Stimulated activated memory B cell treated with anti-CD40 and anti-IgM and Interleukin-4, amounts not matched to agents 10 μg/mL and 1 μg/mL and 100 μg/mL, for 72 hours (primary cell): ENCODE measurements around the gene PTPN12.
A peak's percentile ranks its signal among the peaks of the same experiment; 100 is the strongest.
"Not testable (repeated sequence)": the region's sequence is repeated elsewhere in the genome, so short reads cannot be mapped to it uniquely, and the experiment has no call there.

Experiments used
- ATAC-seq: fragments of 150-1000 bp; cut with Tn5 transposase; 2 replicates; pipeline ENCODE4 v1.10.0; 2021
- H3K27ac Mint-ChIP-seq: one replicate; pipeline ENCODE4 v1.8.0; 2022; ENCODE audit warnings: mild to moderate bottlenecking, mixed read lengths
- H3K27me3 Mint-ChIP-seq: one replicate; pipeline ENCODE4 v1.8.0; 2022; ENCODE audit warnings: mixed read lengths
- H3K36me3 Mint-ChIP-seq: one replicate; pipeline ENCODE4 v1.8.0; 2022; ENCODE audit warnings: mixed read lengths
- H3K4me1 Mint-ChIP-seq: one replicate; pipeline ENCODE4 v1.8.0; 2022; ENCODE audit warnings: mixed read lengths
- H3K4me3 Mint-ChIP-seq: one replicate; pipeline ENCODE4 v1.8.0; 2022; ENCODE audit warnings: mild to moderate bottlenecking, moderate library complexity, mixed read lengths
- H3K9me3 Mint-ChIP-seq: one replicate; pipeline ENCODE4 v1.8.0; 2022; ENCODE audit warnings: mixed read lengths

The PTPN12 gene

DNA sequence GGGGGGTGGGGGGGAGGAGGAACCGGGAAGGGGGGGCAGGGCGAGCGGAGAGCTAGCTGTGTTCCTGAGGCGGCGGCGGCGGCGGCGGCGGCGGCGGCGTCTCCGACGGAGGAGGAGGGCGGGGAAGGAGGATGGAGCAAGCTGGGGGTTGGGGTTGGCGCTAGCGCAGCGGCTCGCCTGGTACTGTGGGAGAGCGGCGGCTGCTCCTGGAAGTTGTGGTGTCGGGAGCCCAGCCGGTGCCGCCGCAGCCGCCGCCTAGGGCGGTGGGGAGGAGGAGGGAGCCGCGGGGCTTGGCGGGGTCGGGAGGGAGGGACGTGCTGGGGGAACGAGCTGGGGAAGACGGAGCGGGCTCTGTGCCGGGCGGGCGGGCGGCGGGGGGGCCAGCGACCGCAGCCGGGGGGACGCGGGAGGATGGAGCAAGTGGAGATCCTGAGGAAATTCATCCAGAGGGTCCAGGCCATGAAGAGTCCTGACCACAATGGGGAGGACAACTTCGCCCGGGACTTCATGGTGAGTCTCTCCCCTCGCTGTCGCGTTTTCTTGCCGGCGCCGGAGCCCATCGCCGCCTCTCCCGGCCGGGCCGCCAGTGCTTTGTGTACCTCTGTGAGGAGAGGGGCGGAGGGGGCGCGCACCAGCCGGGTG is at the start of gene PTPN12:
TSS of gene PTPN12 (plus strand) at position 160 of the 642 bp plus-strand sequence. CDS start at position 412, 252 bp downstream.
- peaks cover under 1% of the 10 kb centered on the region for H3K36me3 Mint-ChIP-seq
- peak; percentile 65 for ATAC-seq
- peak within 1 kb of the TSS; percentile 85 for H3K27ac Mint-ChIP-seq
- no peaks in the 10 kb centered on the region for H3K9me3 Mint-ChIP-seq
- H3K4me3 Mint-ChIP-seq: peak within 1 kb of the TSS; percentile 92
- H3K27me3 Mint-ChIP-seq: no peaks in the 10 kb centered on the region
- peaks cover 46% of the 10 kb centered on the region for H3K4me1 Mint-ChIP-seq

DNA sequence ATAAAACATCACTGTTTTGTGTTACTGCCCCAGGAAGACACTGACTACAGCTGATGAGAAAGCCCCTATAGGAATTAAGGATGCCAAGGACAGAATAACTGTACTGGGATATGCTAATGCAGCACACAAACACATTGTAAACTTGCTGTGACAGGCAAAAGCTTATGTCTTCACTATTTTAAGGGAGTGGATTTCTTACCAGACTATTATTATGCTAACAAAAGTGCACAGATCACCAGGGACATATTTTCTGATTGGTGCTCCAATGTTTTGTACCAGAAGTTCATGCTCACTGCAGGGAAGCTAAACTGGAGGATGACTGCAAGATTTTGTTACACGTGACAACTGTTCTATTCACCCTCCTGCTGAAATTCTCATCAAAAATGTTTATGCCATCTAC is 48.1 kb upstream of the PTPN12 start:
- Mint-ChIP-seq H3K9me3 (peaks cover 8% of the 10 kb centered on the region), H3K27ac (no peak overlapping the region), H3K27me3 (no peaks in the 10 kb centered on the region), H3K36me3 (no peaks in the 10 kb centered on the region), H3K4me3 (no peak overlapping the region), H3K4me1 (no peaks in the 10 kb centered on the region)
- ATAC-seq: no peak

DNA sequence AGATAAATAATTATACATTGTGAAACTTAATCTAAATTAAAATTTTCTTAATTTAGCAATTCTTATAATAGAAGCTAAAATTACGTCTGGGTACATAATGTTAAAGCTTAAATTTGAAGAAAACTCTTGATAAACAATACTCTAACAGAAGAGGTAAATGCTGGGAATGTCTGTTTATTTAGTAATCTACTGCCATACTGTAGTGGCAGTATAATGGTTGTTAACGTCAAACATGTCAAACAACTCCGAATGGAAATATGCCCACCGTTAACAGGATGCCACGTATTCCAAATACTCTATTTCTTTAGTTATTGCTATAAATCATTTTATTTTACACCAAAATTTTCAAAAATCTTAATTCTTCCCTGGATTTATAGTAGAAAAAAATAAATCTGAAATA is 40.0 kb upstream of the PTPN12 start:
- Mint-ChIP-seq H3K27me3 (no peaks in the 10 kb centered on the region), H3K9me3 (peaks cover 18% of the 10 kb centered on the region), H3K36me3 (no peaks in the 10 kb centered on the region), H3K27ac (no peak overlapping the region), H3K4me1 (peaks cover 20% of the 10 kb centered on the region), H3K4me3 (no peak overlapping the region)
- ATAC-seq: no peak

DNA sequence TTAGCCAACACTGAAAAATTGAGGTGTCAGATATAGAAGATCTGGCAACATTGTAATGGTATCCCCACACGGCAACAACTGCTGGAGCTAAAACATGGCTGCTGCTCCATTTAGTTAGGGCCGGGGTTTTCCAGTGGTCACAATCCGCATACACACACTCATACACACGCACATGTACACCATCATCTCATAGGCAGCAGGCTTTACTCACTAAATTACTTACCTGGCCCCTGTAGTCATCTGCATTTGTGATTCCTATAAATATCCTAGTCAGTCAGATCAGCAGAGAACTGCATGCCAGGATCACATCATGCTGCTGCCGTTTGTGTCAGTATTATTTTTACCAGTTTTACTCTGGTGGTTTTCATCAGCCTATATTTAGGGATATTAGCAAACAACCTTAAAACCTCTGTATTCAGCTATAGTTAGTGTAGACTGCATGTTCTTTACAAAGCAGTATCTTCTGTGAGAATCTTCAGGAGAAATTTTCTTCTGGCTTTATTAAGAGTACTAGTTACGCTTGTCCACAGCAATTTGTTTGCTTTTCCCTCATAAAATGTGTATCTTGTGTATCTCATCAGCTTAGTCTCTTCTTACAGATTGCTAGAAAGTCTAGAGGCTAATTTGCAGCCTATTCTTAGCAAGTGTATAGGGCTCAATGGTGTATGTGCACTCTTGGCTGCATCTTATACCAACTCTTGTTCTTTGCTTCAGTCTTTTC is 38.3 kb upstream of the PTPN12 start:
- ATAC-seq: no peak

DNA sequence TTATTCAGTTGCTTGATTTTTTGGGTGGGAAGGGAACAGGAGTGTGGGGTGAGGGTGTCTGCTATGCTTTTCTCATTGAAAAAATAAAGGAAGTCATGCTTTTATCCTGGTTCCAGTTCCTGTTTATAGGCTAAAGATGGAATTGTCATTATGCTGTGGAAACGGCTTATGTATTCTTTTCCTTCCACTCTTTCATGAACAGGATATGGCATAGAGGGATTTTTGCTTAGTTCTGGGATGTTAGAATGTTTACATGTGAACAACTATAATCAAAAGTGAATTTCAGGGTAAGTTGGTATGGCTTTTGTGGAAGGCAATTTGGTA is 35.9 kb upstream of the PTPN12 start:
- Mint-ChIP-seq H3K4me3 (no peak overlapping the region), H3K27me3 (no peaks in the 10 kb centered on the region), H3K36me3 (no peaks in the 10 kb centered on the region), H3K9me3 (no peaks in the 10 kb centered on the region), H3K27ac (no peak overlapping the region), H3K4me1 (peaks cover 20% of the 10 kb centered on the region)
- no peak for ATAC-seq

More for the DNA sequence above, 38.3 kb upstream of the PTPN12 start:
- H3K36me3 Mint-ChIP-seq: no peaks in the 10 kb centered on the region
- H3K27ac Mint-ChIP-seq: no peak overlapping the region
- no peak overlapping the region for H3K4me3 Mint-ChIP-seq
- peaks cover 20% of the 10 kb centered on the region for H3K4me1 Mint-ChIP-seq
- H3K27me3 Mint-ChIP-seq: no peaks in the 10 kb centered on the region
- peaks cover 12% of the 10 kb centered on the region for H3K9me3 Mint-ChIP-seq

DNA sequence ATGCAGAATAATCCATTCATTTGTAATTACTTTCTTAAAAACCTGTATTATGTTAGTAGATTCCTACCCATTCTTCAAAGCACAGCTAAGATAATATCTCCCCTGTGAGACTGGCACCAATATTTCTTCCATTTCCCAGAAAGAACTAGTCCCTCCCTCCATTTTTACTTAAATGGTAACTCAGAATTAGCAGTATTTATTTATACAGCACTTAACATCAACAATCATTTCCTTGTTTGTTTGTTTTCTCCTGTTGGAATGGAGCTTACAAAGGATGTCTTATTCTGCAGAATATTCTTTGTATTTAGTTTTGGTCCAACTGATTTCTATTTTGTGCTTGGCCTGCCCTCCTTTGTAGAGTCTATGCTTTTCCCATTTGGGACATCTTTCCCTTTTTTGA is 32.1 kb upstream of the PTPN12 start:
- ATAC-seq: no peak
- H3K9me3 Mint-ChIP-seq: no peaks in the 10 kb centered on the region
- no peak overlapping the region for H3K4me3 Mint-ChIP-seq
- no peaks in the 10 kb centered on the region for H3K27me3 Mint-ChIP-seq
- H3K36me3 Mint-ChIP-seq: no peaks in the 10 kb centered on the region
- H3K27ac Mint-ChIP-seq: no peak overlapping the region
- H3K4me1 Mint-ChIP-seq: peaks cover 9% of the 10 kb centered on the region

DNA sequence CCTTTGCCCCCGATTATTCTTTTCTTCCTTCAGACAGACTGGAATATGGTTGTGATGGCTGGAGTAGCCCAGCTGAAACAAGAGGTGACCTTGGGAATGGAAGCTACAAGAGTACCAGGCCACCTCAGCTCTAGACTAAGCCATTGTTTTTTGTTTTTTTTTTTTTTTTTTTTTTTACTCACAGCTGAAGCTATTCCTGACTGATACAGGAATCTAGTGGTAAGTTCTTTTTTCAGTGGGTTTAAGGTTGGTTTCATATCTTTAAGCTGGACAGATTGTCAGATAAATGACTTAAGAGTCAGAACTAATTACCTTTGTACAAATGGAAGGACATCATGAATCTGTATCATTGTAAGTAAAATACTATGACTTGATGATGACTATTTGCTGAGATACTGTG is 30.2 kb upstream of the PTPN12 start:
- Mint-ChIP-seq H3K4me1 (no peaks in the 10 kb centered on the region), H3K9me3 (no peaks in the 10 kb centered on the region), H3K36me3 (no peaks in the 10 kb centered on the region), H3K27ac (no peak overlapping the region), H3K4me3 (no peak overlapping the region), H3K27me3 (no peaks in the 10 kb centered on the region)
- no peak for ATAC-seq

DNA sequence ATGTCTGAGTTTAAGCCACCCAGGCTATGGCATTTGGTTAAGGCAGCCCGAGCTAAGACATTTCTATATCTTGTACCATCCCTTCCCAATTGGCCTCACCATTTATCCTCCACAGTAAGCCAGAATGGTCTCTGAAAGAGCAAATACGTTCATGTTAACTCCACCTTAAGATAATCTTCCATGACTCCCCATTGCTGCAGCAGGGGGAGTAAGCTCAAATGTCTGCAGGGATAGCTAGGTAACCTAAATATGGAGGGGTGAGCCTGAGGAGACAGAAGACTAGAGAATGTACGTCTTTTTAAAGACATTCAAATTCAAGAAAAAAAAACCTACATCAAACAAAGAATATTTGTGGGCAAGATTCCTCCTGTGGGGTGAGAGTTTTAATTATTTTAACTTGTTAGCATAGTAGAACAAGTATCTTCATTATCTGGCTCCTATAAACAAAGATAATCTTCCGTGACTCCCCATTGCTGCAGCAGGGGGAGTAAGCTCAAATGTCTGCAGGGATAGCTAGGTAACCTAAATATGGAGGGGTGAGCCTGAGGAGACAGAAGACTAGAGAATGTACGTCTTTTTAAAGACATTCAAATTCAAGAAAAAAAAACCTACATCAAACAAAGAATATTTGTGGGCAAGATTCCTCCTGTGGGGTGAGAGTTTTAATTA is 24.0 kb upstream of the PTPN12 start:
- not testable (repeated sequence) for H3K27me3 Mint-ChIP-seq, H3K9me3 Mint-ChIP-seq, H3K36me3 Mint-ChIP-seq, H3K4me3 Mint-ChIP-seq, H3K27ac Mint-ChIP-seq, ATAC-seq, H3K4me1 Mint-ChIP-seq

DNA sequence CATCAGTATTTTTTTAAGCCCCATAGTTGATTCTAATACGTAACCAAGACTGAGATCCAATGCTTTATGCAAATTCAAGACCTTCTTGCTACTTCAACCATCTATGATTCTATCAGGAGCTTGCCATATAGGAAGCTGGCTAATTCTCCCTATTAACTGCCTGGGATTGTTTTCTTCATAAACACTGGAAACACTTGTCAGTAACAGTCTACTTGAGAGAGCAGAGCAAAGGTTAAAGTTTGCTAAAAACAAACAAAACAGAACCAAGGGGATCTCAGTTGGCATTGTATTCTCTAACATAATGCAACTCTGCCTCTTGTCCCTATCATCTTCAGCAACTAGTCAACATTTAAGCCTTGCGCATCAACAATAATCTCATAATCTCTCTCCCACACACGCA is 21.0 kb upstream of the PTPN12 start:
- no peak for ATAC-seq
- H3K27ac Mint-ChIP-seq: no peak overlapping the region
- H3K27me3 Mint-ChIP-seq: no peaks in the 10 kb centered on the region
- no peaks in the 10 kb centered on the region for H3K9me3 Mint-ChIP-seq
- no peaks in the 10 kb centered on the region for H3K36me3 Mint-ChIP-seq
- H3K4me3 Mint-ChIP-seq: no peak overlapping the region
- no peaks in the 10 kb centered on the region for H3K4me1 Mint-ChIP-seq

DNA sequence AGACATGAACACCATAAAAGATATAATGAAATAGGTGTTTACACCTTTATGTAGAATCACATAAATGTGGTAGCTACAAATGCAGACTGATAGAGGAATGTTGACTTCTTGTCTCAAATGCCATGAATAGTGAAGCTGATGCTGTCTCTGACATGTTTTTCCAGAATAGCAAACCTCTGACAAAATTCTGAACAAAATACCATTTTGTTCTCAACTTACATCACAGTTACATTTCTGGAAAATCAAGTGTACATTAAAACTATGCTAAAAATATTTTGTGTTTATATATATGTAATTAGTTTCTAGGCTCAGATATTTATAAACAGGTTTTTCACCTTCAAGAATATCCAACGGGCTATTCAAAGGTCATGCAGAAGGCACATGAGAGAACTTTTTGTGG is 16.8 kb upstream of the PTPN12 start:
- no peak overlapping the region for H3K4me3 Mint-ChIP-seq
- no peaks in the 10 kb centered on the region for H3K36me3 Mint-ChIP-seq
- no peaks in the 10 kb centered on the region for H3K27me3 Mint-ChIP-seq
- no peaks in the 10 kb centered on the region for H3K9me3 Mint-ChIP-seq
- H3K27ac Mint-ChIP-seq: no peak overlapping the region
- no peak for ATAC-seq
- peaks cover 5% of the 10 kb centered on the region for H3K4me1 Mint-ChIP-seq

DNA sequence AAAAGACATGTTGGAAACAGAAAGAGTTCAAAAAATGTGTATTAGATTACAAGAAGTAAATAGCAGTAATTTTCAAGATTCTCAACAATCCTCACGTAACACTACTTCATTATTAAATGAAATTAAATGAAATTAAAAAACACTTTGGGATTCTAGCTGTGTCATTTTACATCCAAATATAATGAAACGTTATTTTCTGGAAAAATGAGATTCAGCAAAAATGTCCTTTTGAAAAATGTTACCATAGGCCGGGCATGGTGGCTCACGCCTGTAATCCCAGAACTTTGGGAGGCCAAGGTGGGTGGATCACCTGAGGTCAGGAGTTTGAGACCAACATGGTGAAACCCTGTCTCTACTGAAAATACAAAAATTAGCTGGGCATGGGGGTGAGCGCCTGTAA is 15.6 kb upstream of the PTPN12 start:
- not testable (repeated sequence) for H3K27me3 Mint-ChIP-seq, H3K27ac Mint-ChIP-seq, ATAC-seq, H3K36me3 Mint-ChIP-seq, H3K4me3 Mint-ChIP-seq, H3K9me3 Mint-ChIP-seq, H3K4me1 Mint-ChIP-seq

DNA sequence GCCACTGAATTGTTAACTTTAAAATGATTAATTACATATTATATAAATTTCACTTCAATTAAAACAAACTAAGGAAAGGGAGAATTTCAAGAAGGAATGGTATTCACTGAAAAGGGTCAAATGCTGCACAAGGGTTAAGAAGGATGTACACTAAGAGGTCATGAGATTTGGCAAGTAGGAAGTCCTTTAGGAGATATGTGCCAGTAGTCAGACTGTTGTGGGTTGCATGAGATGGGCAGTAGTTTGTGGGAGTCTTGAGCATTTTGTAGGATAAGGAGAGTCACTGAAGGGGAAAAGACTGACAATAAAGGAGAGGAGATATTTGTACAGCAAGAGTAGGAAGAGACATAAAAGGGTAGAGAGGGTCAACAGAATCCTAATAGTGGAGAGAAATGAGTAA is 12.4 kb upstream of the PTPN12 start:
- peaks cover 10% of the 10 kb centered on the region for H3K4me1 Mint-ChIP-seq
- no peaks in the 10 kb centered on the region for H3K36me3 Mint-ChIP-seq
- no peak overlapping the region for H3K4me3 Mint-ChIP-seq
- H3K9me3 Mint-ChIP-seq: no peaks in the 10 kb centered on the region
- no peak overlapping the region for H3K27ac Mint-ChIP-seq
- ATAC-seq: no peak
- no peaks in the 10 kb centered on the region for H3K27me3 Mint-ChIP-seq

DNA sequence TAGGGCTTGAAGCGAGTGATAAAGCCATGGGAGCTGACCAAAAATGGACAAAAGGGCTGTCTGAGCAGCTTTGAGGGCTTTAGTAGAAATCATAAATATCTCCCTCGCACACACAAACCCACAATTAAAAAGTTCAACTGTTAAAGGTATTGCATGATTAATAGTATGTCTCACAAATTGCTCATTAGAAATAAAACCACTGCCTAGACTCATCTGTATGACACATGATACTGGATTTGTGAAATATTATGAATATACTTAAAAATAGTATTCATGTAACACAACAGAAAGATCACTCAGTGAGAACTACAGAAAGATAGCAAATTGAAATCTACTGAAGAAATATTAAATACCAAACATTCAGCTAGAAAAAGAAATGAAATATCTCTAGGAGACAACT is 11.9 kb upstream of the PTPN12 start:
- ATAC-seq: no peak
- Mint-ChIP-seq H3K9me3 (no peaks in the 10 kb centered on the region), H3K4me3 (no peak overlapping the region), H3K27me3 (no peaks in the 10 kb centered on the region), H3K36me3 (no peaks in the 10 kb centered on the region), H3K4me1 (peaks cover 10% of the 10 kb centered on the region), H3K27ac (no peak overlapping the region)

DNA sequence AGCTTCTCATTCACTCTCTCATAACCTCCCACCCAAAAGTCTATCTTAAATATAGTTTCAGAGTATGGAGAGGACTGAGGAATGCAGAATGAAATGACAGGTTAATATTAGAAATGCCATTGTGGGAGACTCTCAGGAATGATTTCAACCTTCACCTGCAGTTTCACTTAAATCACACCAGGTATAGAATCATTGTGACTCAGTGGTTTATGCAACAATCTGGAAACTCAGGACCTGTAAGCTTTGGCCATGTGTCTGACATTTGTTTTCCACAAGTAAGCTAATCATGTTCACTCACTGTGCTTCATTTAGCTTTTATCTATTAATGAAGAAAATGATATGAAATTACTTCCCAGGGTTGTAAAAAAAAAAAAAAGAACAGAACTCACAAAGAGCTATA is 8.7 kb upstream of the PTPN12 start:
- ATAC-seq: no peak
- H3K9me3 Mint-ChIP-seq: no peaks in the 10 kb centered on the region
- H3K36me3 Mint-ChIP-seq: no peaks in the 10 kb centered on the region
- no peaks in the 10 kb centered on the region for H3K27me3 Mint-ChIP-seq
- peak overlapping the region; percentile 91 for H3K27ac Mint-ChIP-seq
- no peak overlapping the region for H3K4me3 Mint-ChIP-seq
- peaks cover 25% of the 10 kb centered on the region for H3K4me1 Mint-ChIP-seq

DNA sequence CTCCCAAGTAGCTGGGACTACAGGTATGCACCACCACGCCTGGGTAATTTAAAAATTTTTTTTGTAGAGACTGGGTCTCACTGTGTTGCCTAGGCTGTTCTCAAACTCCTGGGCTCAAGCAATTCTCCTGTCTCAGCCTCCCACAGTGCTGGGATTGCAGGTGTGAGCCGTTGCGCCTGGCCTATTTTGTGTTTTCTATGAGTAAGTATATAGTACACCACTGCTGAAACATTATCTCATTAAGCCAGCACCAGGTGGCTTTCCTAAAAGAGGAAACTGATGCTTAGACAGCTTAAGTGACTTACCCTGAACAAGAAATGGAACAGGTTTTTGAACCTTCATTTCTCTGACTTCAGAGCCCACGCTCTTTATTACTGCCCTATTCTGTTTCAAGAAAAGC is 7.8 kb upstream of the PTPN12 start:
- H3K9me3 Mint-ChIP-seq: no peaks in the 10 kb centered on the region
- peaks cover 25% of the 10 kb centered on the region for H3K4me1 Mint-ChIP-seq
- H3K36me3 Mint-ChIP-seq: no peaks in the 10 kb centered on the region
- no peak for ATAC-seq
- no peak overlapping the region for H3K4me3 Mint-ChIP-seq
- H3K27me3 Mint-ChIP-seq: no peaks in the 10 kb centered on the region
- peak overlapping the region; percentile 91 for H3K27ac Mint-ChIP-seq

DNA sequence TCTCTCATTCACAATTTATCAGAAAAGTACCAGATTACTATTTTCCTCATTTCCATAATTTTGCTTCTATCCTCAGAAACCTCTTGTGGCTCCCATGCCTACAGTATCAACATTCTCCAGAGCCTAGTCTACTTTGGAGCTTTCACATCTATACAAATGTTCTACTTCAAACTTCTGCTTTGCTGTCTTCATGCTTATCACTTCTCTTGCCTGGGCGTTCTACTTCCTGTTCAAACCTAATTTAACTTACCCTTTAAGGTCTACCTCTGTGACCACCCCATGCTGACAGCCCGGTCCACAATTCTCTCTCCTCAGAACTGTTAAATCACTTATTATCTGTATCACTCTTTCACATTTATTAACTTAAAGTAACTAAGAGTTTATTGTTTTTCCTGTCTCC is 6.1 kb upstream of the PTPN12 start:
- peak overlapping the region; percentile 76 for H3K4me3 Mint-ChIP-seq
- ATAC-seq: peak; percentile 95

More for the DNA sequence above, 6.1 kb upstream of the PTPN12 start:
- H3K27me3 Mint-ChIP-seq: no peaks in the 10 kb centered on the region
- H3K27ac Mint-ChIP-seq: peak overlapping the region; percentile 91
- no peaks in the 10 kb centered on the region for H3K9me3 Mint-ChIP-seq
- no peaks in the 10 kb centered on the region for H3K36me3 Mint-ChIP-seq
- H3K4me1 Mint-ChIP-seq: peaks cover 25% of the 10 kb centered on the region
